GM21529 (cell line): Measurements from ENCODE around the gene GTF3C6.
"Not testable (repeated sequence)": the region's sequence is repeated elsewhere in the genome, so short reads cannot be mapped to it uniquely, and the experiment has no call there.

Source experiments
- ATAC-seq: cut with Tn5 transposase; IDR thresholded peaks from one replicate; pipeline ENCODE4 v1.9.1; 2021; ENCODE audit not compliant: unreplicated experiment

GTF3C6 gene

DNA sequence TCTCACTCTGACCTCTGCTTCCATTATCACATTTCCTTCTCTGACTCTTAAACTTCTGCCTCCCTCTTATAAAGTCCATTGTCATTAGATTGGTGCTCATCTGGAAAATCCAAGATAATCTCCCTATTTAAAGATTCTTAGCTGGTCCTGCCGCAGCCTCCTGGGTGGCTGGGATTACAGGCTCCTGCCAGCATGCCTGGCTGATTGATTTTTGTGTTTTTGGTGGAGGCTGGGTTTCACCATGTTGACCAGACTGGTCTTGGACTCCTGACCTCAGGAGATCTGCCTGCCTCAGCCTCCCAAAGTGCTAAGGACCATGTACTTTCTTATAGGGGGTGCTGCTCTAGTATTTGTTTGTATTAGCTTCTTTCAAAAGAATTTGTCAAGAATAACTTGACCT is 18.1 kb downstream of the GTF3C6 start:
- no peak for ATAC-seq

DNA sequence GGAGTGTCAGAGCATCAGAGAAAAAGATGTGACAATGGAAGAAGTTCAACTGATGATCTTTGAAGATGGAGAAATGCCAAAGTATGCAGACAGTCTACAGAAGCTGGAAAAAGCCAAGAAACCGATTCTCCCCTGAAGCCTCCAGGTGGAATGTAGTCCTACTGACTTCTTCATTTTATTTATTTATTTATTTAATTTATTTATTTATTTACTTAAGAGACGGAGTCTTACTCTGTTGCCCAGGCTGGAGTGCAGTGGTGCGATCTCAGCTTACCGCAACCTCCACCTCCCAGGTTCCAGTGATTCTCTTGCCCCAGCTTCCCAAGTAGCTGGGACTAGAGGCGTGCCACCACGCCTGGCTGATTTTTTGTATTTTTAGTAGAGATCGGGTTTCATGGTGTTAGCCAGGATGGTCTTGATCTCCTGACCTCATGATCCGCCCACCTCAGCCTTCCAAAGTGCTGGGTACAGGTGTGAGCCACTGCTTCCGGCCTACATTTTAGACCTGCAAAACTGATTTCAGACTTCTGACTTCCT is 21.1 kb downstream of the GTF3C6 start:
- no peak for ATAC-seq

DNA sequence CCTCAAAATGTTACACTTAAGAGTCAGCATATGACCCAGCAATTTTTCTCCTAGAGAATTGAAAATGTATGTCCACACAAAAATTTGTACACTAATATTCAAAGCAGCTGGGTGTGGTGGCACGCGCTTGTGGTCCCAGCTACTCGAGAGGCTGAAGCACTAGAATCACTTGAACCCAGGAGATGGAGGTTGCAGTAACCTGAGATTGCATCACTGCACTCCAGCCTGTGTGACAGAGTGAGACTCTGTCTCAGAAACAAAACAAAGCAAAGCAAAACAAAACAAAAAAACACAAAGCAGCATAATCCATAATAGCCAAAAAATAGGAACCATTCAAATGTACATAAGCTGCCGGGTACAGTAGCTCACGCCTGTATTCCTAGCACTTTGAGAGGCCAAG is 21.7 kb downstream of the GTF3C6 start:
- ATAC-seq: no peak

DNA sequence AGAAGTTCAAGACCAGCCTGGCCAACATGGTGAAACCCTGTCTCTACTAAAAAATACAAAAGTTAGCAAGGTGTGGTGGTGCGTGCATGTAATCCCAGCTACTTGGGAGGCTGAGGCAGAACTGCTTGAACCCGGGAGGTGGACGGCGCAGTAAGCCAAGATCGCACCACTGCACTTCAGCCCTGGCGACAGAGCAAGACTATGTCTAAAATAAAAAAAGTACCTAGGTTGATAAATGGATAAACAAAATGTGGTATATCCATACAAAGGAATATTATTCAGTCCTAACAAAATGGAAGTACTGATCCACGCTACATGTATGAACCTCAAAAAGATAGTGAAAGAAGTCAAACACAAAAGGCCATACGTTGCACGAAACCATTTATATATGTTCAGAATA is 22.1 kb downstream of the GTF3C6 start:
- no peak for ATAC-seq

DNA sequence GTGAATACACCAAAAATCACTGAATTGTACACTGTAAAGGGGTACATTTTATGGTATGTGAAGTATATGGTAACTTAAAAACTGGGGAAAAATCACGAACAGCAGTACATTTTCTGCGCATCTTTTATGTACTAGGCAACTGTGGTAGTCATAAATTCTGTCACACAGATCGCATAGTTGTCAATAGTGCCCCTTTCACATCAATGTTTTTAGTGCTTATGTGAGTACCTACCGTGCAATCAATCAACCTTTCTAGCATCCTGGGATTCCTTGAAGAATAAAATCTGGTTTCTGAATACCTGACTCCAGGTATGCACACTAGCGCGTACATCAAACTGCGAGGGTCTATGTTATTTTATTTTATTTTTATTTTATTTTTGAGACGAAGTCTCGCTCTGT is 22.7 kb downstream of the GTF3C6 start:
- ATAC-seq: no peak

DNA sequence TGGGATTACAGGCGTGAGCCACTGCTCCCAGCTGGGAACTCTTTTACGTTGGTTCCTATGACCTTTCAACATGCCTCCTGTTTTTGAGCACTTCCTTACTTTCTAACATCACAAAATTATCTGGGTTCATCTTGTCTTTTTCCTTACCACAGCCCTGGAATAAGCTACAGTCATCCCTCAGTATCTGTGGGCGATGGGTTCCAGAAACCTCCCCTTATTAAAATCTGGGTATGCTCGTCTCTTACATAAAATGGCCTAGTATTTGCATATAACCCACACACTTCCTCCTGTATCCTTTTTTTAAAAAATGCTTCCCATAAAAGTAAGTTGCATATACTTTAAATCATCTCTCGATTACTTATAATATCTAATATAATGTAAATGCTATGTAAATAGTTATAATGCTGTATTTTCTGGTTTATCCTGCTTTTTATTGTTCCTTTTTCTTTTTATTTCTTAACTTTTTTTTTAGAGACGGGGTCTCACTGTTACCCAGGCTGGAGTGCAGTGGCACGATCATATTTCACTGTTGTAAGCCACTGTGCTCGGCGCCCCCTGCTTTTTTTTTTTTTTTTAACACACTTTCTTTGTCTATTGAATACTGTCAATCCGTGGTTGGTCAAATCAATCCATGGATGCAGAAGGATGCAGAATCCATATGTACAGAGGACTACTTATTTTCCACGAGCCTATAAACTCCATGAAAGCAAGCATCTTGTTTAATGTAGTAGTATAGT is 32.5 kb downstream of the GTF3C6 start:
- ATAC-seq: no peak

DNA sequence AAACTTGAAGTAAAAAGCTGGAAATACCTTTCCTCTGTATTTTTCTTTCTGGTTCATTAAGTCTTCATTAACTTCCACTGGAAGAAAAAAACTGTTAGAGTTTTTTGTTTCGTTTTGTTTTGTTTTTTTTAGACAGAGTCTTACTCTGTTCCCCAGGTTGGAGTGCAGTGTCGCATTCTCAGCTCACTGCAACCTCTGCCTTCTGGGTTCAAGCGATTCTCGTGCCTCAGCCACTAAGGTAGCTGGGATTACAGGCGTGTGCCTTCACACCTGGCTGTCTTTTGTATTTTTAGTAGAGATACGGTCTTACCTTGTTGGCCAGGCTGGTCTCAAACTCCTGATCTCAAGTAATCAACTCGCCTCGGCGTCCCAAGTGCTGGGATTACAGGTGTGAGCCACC is 38.2 kb downstream of the GTF3C6 start:
- no peak for ATAC-seq

DNA sequence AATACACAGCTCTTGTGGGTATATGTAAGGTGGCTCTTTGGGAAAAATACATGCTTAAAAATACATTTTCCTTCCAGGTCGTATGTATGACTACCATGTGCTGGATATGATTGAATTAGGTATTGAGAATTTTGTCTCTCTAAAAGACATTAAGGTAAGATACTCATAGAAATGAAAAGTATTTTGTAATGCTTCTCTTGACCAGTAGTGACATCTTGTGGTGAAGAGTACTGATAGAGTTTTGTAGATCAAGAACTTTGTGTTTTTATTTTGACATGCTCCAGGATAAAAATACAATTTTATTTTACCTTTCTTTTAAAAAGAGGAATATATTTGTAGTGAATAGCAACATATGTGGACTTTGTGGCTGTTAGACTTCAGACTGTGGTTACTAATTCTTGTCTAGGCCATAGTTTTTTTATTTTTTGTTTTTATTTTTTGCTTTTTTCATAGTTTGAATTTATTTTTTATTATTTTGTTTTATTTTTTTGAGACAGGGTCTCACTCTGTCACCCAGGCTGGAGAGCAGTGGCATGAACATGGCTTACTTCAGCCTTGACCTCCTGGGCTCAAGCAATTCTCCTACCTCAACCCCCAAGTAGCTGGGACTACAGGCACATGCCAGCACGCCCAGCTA is 41.2 kb downstream of the GTF3C6 start:
- no peak for ATAC-seq

DNA sequence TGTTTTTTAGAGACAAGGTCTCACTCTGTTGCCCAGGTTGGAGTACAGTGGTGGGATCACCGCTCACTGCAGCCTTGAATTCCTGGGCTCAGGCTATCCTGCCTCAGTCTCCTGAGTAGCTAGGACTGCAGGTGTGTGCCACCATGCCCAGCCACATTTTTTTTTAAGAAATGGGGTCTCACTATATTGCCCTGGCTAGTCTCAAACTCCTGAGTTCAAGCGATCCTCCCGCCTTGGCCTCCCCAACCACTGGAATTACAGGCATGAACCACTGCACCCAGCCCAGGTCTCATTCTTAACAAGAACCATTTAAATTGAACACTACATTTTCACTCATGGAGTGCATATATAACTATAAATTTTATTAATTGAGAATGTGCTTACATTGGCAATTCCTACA is 43.8 kb downstream of the GTF3C6 start:
- ATAC-seq: no peak

DNA sequence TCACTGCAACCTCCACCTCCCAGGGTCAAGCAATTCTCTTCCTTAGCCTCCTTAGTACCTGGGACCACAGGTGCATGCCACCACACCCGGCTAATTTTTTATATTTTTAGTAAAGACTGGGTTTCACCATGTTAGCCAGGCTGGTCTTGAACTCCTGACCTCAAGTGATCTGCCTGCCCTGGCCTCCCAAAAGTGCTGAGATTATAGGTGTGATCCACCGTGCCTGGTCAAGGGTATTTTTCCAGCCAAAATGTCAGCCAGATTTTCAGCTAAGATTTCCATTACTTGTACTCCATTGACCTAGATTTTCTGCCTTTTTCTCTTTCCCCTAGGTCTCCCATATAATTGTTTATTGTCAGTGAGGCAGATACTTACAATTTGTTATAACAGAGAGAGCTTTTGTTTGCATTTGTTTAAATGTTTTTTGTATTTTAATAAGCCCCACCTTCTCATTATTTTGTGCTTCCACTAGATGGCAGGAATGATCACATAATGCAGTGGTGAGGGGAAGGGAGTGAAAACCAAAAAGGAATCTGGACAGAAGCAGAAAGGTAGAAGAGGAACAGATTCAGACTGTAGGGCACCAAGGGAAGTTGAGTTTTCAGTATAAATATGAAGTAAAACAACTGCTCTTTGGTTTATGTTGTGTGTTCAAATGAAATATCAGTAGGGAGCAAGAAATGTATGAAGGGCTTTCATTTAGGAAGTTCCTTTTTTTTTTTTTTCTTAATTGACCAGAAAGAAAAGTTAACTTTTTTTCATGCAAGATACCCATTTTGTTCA is 53.0 kb downstream of the GTF3C6 start:
- no peak for ATAC-seq

DNA sequence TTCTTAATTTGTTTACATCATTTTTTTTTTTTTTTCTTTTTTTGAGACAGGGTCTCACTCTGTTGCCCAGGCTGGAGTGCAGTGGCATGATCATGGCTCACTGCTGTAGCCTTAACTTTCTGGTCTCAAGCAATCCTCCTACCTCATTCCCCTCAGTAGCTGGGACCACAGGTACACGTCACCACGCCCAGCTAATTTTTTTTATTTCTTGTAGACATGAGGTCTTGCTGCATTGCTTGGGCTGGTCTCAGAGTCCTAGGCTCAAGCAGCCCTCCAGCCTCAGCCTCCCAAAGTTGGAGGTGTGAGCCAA is 53.6 kb downstream of the GTF3C6 start:
- ATAC-seq: no peak

DNA sequence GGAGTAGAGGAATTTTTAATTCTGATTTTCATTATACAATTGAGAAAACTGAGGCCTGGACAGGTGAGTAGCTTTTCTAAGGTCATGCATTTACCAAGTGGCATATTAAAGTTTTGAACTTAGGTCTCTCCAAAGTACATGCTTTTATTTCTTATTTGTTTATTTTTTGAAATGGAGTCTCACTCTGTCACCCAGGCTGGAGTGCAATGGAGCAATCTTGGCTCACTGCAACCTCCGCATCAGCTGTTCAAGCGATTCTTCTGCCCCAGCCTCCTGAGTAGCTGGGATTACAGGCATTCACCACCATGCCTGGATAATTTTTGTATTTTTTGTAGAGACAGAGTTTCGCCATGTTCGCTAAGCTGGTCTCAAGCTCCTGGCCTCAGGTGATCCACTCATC is 54.0 kb downstream of the GTF3C6 start:
- not testable (repeated sequence) for ATAC-seq

DNA sequence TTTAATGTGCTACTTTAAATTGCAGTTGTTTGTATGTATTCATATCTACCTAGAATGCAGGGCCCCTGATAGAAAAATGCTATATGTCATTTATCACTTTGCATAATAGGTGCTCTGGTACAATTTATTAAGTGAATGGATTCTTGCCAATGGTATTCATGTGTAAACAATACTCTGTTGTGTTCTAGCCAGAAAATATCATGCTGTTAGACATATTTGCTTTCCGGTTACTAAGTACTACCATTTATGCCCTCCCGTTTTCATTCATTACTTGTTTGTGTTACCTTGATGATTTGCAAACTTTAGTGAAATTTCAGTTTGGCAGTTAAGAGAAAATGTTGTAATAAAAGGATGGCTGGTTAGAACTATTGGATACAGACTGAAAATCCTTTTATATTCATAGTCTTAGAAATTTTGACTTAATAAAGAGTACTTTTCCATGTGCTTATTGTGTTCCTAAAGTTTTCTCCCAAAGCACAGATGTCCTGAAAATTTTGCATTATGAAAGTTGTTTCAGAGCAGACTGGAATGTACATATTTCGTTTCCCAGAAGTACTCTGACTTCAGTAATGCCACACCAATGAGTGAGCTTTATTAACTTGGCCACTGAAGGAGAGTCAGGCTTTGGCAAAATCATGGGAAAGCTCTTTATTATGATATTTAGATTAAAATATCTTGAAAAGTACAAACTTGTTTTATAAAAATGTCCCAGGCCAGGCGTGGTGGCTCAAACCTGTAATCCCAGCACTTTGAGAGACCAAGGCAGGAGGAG is 54.8 kb downstream of the GTF3C6 start:
- no peak for ATAC-seq

DNA sequence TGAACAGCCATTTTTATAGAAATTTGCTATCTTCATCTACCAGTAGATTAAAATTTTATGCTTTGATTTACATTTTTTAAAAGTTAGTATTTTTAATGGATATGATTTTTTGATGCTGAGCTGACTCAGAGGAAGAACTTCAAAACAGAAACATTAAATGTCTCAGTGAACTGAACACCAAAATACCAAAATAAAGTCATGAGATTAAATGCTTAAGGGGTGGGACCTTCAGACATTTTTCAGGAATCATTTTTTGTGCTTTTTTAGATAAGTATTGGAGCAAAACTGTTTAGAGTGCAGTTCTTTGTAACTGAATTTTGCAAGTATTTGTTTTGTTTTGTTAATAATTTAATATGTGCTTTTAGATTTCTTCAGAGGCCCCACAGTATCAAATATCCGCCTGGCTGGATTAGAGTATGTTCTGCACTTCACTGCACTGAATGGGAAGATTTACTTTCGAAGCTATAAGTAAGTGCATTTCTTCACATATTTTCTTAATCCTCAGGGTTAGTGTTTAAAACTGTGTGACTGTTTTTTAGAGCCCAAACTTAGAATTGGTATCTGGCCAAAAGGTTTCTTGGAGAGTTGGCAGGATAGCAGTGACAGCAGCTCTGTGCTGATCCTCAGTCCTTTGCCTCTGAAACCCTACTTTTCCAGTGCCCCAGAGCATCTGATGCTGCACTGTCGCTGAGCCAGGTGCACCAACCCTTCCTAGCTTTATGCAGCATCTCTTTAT is 57.1 kb downstream of the GTF3C6 start:
- no peak for ATAC-seq

DNA sequence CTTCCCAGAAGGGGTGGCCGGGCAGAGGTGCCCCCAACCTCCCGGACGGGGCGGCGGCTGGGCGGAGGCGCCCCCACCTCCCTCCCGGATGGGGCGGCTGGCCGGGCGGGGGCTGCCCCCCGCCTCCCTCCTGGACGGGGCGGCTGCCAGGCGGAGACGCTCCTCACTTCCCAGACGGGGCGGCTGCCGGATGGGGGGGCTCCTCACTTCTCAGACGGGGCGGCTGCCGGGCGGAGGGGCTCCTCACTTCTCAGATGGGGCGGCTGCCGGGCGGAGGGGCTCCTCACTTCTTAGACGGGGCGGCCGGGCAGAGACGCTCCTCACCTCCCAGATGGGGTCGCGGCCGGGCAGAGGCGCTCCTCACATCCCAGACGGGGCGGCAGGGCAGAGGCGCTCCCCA is 58.7 kb downstream of the GTF3C6 start:
- ATAC-seq: not testable (repeated sequence)
